WERI-Rb-1 (cell line): ENCODE data around the gene ARHGAP10.
A peak's percentile ranks its signal among the peaks of the same experiment; 100 is the strongest.

Experiments used
- DNase-seq: peaks from one replicate; pipeline ENCODE4 v3.0.0-alpha.2; 2020
- H3K27ac ChIP-seq: fragments of 250-450 bp; sonication (Bioruptor Pico); 2 replicates; pipeline ENCODE4 v1.5.1; 2020; ENCODE audit warnings: mild to moderate bottlenecking, moderate library complexity
- H3K27me3 ChIP-seq: fragments of 250-450 bp; sonication (Bioruptor Pico); 2 replicates; pipeline ENCODE4 v1.5.1; 2021; ENCODE audit warnings: mild to moderate bottlenecking, low read depth, moderate library complexity; ENCODE audit not compliant: insufficient read depth, severe bottlenecking
- H3K36me3 ChIP-seq: fragments of 250-450 bp; sonication (Bioruptor Pico); 2 replicates; pipeline ENCODE4 v1.5.1; 2020; ENCODE audit warnings: mild to moderate bottlenecking, moderate library complexity
- H3K4me3 ChIP-seq: 2 replicates; pipeline ENCODE4 v1.5.1; 2011; ENCODE audit warnings: low read depth, mild to moderate bottlenecking, control low read depth, low read length
- H3K9me3 ChIP-seq: fragments of 250-450 bp; sonication (Bioruptor Pico); 2 replicates; pipeline ENCODE4 v1.5.1; 2021; ENCODE audit warnings: mild to moderate bottlenecking, moderate library complexity; ENCODE audit not compliant: severe bottlenecking
- TF ChIP-seq, protein P1 (sequence below): IDR thresholded peaks from 2 replicates; pipeline ENCODE4 v1.5.1; 2011; ENCODE audit warnings: low read depth, mild to moderate bottlenecking, control low read depth, inconsistent platforms, low read length

Gene ARHGAP10

GRCh38 chr4:147824316-147824715, 92.4 kb downstream of the ARHGAP10 start:
- Histone ChIP-seq H3K4me3 (no peak overlapping the region), H3K9me3 (peaks cover 2% of the 10 kb centered on the region), H3K27ac (peak overlapping the region; percentile 27), H3K36me3 (peaks cover 24% of the 10 kb centered on the region), H3K27me3 (no peaks in the 10 kb centered on the region)
- TF ChIP-seq, protein P1, sequence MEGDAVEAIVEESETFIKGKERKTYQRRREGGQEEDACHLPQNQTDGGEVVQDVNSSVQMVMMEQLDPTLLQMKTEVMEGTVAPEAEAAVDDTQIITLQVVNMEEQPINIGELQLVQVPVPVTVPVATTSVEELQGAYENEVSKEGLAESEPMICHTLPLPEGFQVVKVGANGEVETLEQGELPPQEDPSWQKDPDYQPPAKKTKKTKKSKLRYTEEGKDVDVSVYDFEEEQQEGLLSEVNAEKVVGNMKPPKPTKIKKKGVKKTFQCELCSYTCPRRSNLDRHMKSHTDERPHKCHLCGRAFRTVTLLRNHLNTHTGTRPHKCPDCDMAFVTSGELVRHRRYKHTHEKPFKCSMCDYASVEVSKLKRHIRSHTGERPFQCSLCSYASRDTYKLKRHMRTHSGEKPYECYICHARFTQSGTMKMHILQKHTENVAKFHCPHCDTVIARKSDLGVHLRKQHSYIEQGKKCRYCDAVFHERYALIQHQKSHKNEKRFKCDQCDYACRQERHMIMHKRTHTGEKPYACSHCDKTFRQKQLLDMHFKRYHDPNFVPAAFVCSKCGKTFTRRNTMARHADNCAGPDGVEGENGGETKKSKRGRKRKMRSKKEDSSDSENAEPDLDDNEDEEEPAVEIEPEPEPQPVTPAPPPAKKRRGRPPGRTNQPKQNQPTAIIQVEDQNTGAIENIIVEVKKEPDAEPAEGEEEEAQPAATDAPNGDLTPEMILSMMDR, result peak; percentile 18; the same call in 1 of the 2 replicates
- no peak for DNase-seq

DNA sequence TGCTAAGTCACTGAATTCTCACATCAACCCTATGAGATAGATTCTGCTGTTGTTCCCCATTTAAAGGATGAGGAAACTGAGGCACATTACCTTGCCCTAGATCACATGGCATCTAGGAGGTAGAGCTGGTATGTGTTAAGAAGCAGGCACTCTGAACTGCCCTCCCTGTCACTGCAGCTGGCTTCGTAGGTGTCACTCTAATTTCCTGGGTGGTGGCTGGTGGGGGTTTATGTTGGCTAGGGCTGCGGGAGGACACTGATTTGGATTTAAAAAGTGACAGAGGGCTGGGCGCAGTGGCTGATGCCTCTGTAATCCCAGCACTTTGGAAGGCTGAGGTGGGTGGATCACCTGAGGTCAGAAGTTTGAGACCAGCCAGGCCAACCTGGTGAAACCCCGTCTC, 93.0 kb downstream of the ARHGAP10 start:
- Histone ChIP-seq H3K36me3 (peaks cover 26% of the 10 kb centered on the region), H3K4me3 (no peak overlapping the region), H3K27me3 (no peaks in the 10 kb centered on the region), H3K9me3 (peaks cover 2% of the 10 kb centered on the region), H3K27ac (peak overlapping the region; percentile 45)
- DNase-seq, result peak; percentile 73
- TF ChIP-seq, protein P1, result no peak

- no peak for DNase-seq
- H3K27me3 ChIP-seq, result no peaks in the 10 kb centered on the region
- TF ChIP-seq, protein P1, result no peak
Measured at GRCh38 chr4:147825451-147826287, 93.8 kb downstream of the ARHGAP10 start.

GRCh38 chr4:147826288-147826646, 94.4 kb downstream of the ARHGAP10 start:
- TF ChIP-seq, protein P1, result no peak
- peaks cover 23% of the 10 kb centered on the region for H3K36me3 ChIP-seq

More at GRCh38 chr4:147825451-147826287, 93.8 kb downstream of the ARHGAP10 start:
- Histone ChIP-seq H3K36me3 (peaks cover 26% of the 10 kb centered on the region), H3K9me3 (peaks cover 2% of the 10 kb centered on the region), H3K4me3 (no peak overlapping the region), H3K27ac (peak overlapping the region; percentile 45)

DNA sequence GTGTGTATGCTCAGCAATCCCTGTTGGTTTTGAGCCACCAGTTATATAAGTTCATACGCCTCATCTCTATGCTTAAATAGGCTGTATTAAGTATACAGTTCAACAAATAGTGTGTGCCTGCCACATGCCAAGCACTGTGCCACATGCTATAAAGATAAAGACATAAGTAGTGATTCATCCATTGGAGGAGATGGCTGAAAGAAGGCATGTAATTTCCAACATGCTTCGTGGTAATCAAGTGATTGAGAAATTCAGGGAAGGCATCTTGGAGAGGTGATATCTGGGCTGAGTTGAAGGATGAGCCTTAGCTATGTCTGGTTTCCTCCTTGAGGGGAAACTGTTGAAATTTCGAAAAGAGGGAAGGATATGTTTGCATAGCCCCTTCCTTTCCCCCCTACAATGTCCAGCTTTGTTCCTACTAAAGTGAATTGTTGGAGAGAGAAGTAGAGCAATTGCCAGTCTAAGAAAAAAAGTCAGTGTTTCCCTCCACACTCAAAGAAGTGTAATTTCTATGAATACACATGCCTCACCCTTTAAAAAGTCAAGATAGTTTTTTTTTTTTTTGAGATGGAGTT, 96.5 kb downstream of the ARHGAP10 start:
- Histone ChIP-seq H3K36me3 (peaks cover 18% of the 10 kb centered on the region), H3K27me3 (no peaks in the 10 kb centered on the region), H3K4me3 (no peak overlapping the region), H3K27ac (no peak overlapping the region), H3K9me3 (peaks cover 2% of the 10 kb centered on the region)
- DNase-seq, result no peak
- TF ChIP-seq, protein P1, result no peak

More at GRCh38 chr4:147826288-147826646, 94.4 kb downstream of the ARHGAP10 start:
- no peak for DNase-seq
- Histone ChIP-seq H3K27me3 (no peaks in the 10 kb centered on the region), H3K4me3 (no peak overlapping the region), H3K27ac (no peak overlapping the region), H3K9me3 (peaks cover 2% of the 10 kb centered on the region)
